Choroid plexus epithelial cell (primary cell): ENCODE measurements around the gene MAB21L2.

Experiments used
- DNase-seq: peaks from one replicate; pipeline ENCODE4 v3.0.0-alpha.2; 2010; ENCODE audit warnings: low read depth
- H3K4me3 ChIP-seq: 2 replicates; pipeline ENCODE4 v1.5.1; 2011; ENCODE audit warnings: low read depth, mild to moderate bottlenecking, control low read depth, low read length, moderate library complexity
- CTCF ChIP-seq: conservative IDR thresholded peaks from 2 replicates; pipeline ENCODE4 v1.5.1; 2011; ENCODE audit warnings: low read depth, mild to moderate bottlenecking, control low read depth, inconsistent platforms, low read length, moderate library complexity

Gene MAB21L2

GRCh38 chr4:150567070-150567469 lies 14.9 kb upstream of the MAB21L2 start:
- no peak overlapping the region for H3K4me3 ChIP-seq
- no peak for DNase-seq
- TF ChIP-seq CTCF: no peak

- TF ChIP-seq CTCF: no peak
- peak; percentile 83 for DNase-seq
- H3K4me3 ChIP-seq: no peak overlapping the region
These were observed 12.5 kb upstream of the MAB21L2 start for GRCh38 chr4:150569384-150569987.

GRCh38 chr4:150569998-150570535 lies 11.9 kb upstream of the MAB21L2 start:
- no peak overlapping the region for H3K4me3 ChIP-seq
- no peak for TF ChIP-seq CTCF
- no peak for DNase-seq

- DNase-seq: no peak
- no peak overlapping the region for H3K4me3 ChIP-seq
- no peak for TF ChIP-seq CTCF
These were observed 11.1 kb upstream of the MAB21L2 start for GRCh38 chr4:150570862-150571261.

GRCh38 chr4:150572704-150573504 lies 9.0 kb upstream of the MAB21L2 start:
- H3K4me3 ChIP-seq: no peak overlapping the region
- DNase-seq: no peak
- no peak for TF ChIP-seq CTCF

- no peak for TF ChIP-seq CTCF
- DNase-seq: peak; percentile 55
- H3K4me3 ChIP-seq: no peak overlapping the region
These were observed 8.4 kb upstream of the MAB21L2 start for GRCh38 chr4:150573534-150573933.

- no peak for TF ChIP-seq CTCF
- H3K4me3 ChIP-seq: no peak overlapping the region
- no peak for DNase-seq
These were observed 7.3 kb upstream of the MAB21L2 start for GRCh38 chr4:150574678-150575077.
